Stimulated activated naive CD8-positive, alpha-beta T cell treated with anti-CD3 and anti-CD28 coated beads, Interleukin-15, Interleukin-2, amounts not matched to agents 100 ng/mL and 50 ng/mL, for 24 hours (primary cell): ENCODE results near the gene MMAB.
"Not testable (repeated sequence)": the region's sequence is repeated elsewhere in the genome, so short reads cannot be mapped to it uniquely, and the experiment has no call there.

Source experiments
- H3K27ac Mint-ChIP-seq: one replicate; pipeline ENCODE4 v1.8.0; 2021; ENCODE audit warnings: mild to moderate bottlenecking, mixed read lengths
- H3K27me3 Mint-ChIP-seq: one replicate; pipeline ENCODE4 v1.8.0; 2021; ENCODE audit warnings: mixed read lengths
- H3K36me3 Mint-ChIP-seq: one replicate; pipeline ENCODE4 v1.8.0; 2021; ENCODE audit warnings: low read depth, mixed read lengths
- H3K4me1 Mint-ChIP-seq: one replicate; pipeline ENCODE4 v1.8.0; 2021; ENCODE audit warnings: low read depth, mixed read lengths
- H3K4me3 Mint-ChIP-seq: one replicate; pipeline ENCODE4 v1.8.0; 2021; ENCODE audit warnings: mild to moderate bottlenecking, mixed read lengths
- H3K9me3 Mint-ChIP-seq: one replicate; pipeline ENCODE4 v1.8.0; 2021; ENCODE audit warnings: mixed read lengths

Gene MMAB

GRCh38 chr12:109608270-109608669 is 35.0 kb upstream of the MMAB start:
- Mint-ChIP-seq H3K4me3 (no peak overlapping the region), H3K27me3 (peaks cover 10% of the 10 kb centered on the region), H3K9me3 (no peaks in the 10 kb centered on the region), H3K4me1 (no peaks in the 10 kb centered on the region), H3K36me3 (no peaks in the 10 kb centered on the region), H3K27ac (no peak overlapping the region)

- Mint-ChIP-seq H3K4me3 (no peak overlapping the region), H3K36me3 (no peaks in the 10 kb centered on the region), H3K4me1 (no peaks in the 10 kb centered on the region), H3K27me3 (peaks cover 10% of the 10 kb centered on the region), H3K27ac (no peak overlapping the region), H3K9me3 (no peaks in the 10 kb centered on the region)
Measured at GRCh38 chr12:109607618-109608017, 34.3 kb upstream of the MMAB start.

GRCh38 chr12:109606320-109607028 is 33.2 kb upstream of the MMAB start:
- Mint-ChIP-seq H3K36me3 (no peaks in the 10 kb centered on the region), H3K4me3 (no peak overlapping the region), H3K27me3 (peaks cover 10% of the 10 kb centered on the region), H3K27ac (no peak overlapping the region), H3K9me3 (no peaks in the 10 kb centered on the region), H3K4me1 (no peaks in the 10 kb centered on the region)

- no peak overlapping the region for H3K27ac Mint-ChIP-seq
- no peaks in the 10 kb centered on the region for H3K9me3 Mint-ChIP-seq
- no peaks in the 10 kb centered on the region for H3K4me1 Mint-ChIP-seq
- H3K36me3 Mint-ChIP-seq, result no peaks in the 10 kb centered on the region
- no peak overlapping the region for H3K4me3 Mint-ChIP-seq
- peaks cover 10% of the 10 kb centered on the region for H3K27me3 Mint-ChIP-seq
Measured at GRCh38 chr12:109605599-109606228, 32.4 kb upstream of the MMAB start.

- Mint-ChIP-seq H3K36me3 (no peaks in the 10 kb centered on the region), H3K4me1 (no peaks in the 10 kb centered on the region), H3K4me3 (no peak overlapping the region), H3K9me3 (no peaks in the 10 kb centered on the region), H3K27ac (no peak overlapping the region), H3K27me3 (peaks cover 10% of the 10 kb centered on the region)
Measured at GRCh38 chr12:109605016-109605415, 31.7 kb upstream of the MMAB start.

GRCh38 chr12:109604132-109604585 is 30.9 kb upstream of the MMAB start:
- H3K36me3 Mint-ChIP-seq, result no peaks in the 10 kb centered on the region
- H3K4me1 Mint-ChIP-seq, result no peaks in the 10 kb centered on the region
- H3K27me3 Mint-ChIP-seq, result peaks cover 5% of the 10 kb centered on the region
- no peaks in the 10 kb centered on the region for H3K9me3 Mint-ChIP-seq
- H3K27ac Mint-ChIP-seq, result no peak overlapping the region
- no peak overlapping the region for H3K4me3 Mint-ChIP-seq

- H3K9me3 Mint-ChIP-seq, result not testable (repeated sequence)
Measured at GRCh38 chr12:109602132-109602531, 28.8 kb upstream of the MMAB start.

GRCh38 chr12:109601557-109601956 is 28.3 kb upstream of the MMAB start:
- Mint-ChIP-seq H3K36me3 (no peaks in the 10 kb centered on the region), H3K27me3 (peaks cover 5% of the 10 kb centered on the region), H3K27ac (no peak overlapping the region), H3K4me3 (no peak overlapping the region), H3K9me3 (no peaks in the 10 kb centered on the region), H3K4me1 (peaks cover 10% of the 10 kb centered on the region)

More at GRCh38 chr12:109602132-109602531, 28.8 kb upstream of the MMAB start:
- H3K27ac Mint-ChIP-seq, H3K27me3 Mint-ChIP-seq, H3K36me3 Mint-ChIP-seq, H3K4me3 Mint-ChIP-seq, H3K4me1 Mint-ChIP-seq: not testable (repeated sequence)

- Mint-ChIP-seq H3K4me1 (peaks cover 10% of the 10 kb centered on the region), H3K4me3 (no peak overlapping the region), H3K9me3 (no peaks in the 10 kb centered on the region), H3K27me3 (peaks cover 5% of the 10 kb centered on the region), H3K27ac (no peak overlapping the region), H3K36me3 (no peaks in the 10 kb centered on the region)
Measured at GRCh38 chr12:109600995-109601394, 27.7 kb upstream of the MMAB start.

- peaks cover 5% of the 10 kb centered on the region for H3K27me3 Mint-ChIP-seq
- no peaks in the 10 kb centered on the region for H3K36me3 Mint-ChIP-seq
- no peak overlapping the region for H3K4me3 Mint-ChIP-seq
- peaks cover 16% of the 10 kb centered on the region for H3K4me1 Mint-ChIP-seq
- no peak overlapping the region for H3K27ac Mint-ChIP-seq
- H3K9me3 Mint-ChIP-seq, result no peaks in the 10 kb centered on the region
Measured at GRCh38 chr12:109600481-109600880, 27.2 kb upstream of the MMAB start.

GRCh38 chr12:109599087-109599486 is 25.8 kb upstream of the MMAB start:
- Mint-ChIP-seq H3K36me3 (no peaks in the 10 kb centered on the region), H3K27ac (no peak overlapping the region), H3K27me3 (no peaks in the 10 kb centered on the region), H3K4me3 (no peak overlapping the region), H3K9me3 (no peaks in the 10 kb centered on the region), H3K4me1 (peaks cover 29% of the 10 kb centered on the region)

- no peak overlapping the region for H3K27ac Mint-ChIP-seq
- no peaks in the 10 kb centered on the region for H3K36me3 Mint-ChIP-seq
- H3K27me3 Mint-ChIP-seq, result no peaks in the 10 kb centered on the region
- peaks cover 29% of the 10 kb centered on the region for H3K4me1 Mint-ChIP-seq
- H3K4me3 Mint-ChIP-seq, result no peak overlapping the region
- no peaks in the 10 kb centered on the region for H3K9me3 Mint-ChIP-seq
Measured at GRCh38 chr12:109598428-109598854, 25.1 kb upstream of the MMAB start.

GRCh38 chr12:109597795-109598427 is 24.6 kb upstream of the MMAB start:
- Mint-ChIP-seq H3K4me3 (no peak overlapping the region), H3K36me3 (no peaks in the 10 kb centered on the region), H3K27me3 (no peaks in the 10 kb centered on the region), H3K9me3 (no peaks in the 10 kb centered on the region), H3K27ac (no peak overlapping the region), H3K4me1 (peaks cover 29% of the 10 kb centered on the region)

- Mint-ChIP-seq H3K9me3 (no peaks in the 10 kb centered on the region), H3K4me3 (no peak overlapping the region), H3K27me3 (no peaks in the 10 kb centered on the region), H3K27ac (no peak overlapping the region), H3K36me3 (no peaks in the 10 kb centered on the region), H3K4me1 (peaks cover 29% of the 10 kb centered on the region)
Measured at GRCh38 chr12:109597414-109597794, 24.1 kb upstream of the MMAB start.

- Mint-ChIP-seq H3K27me3 (no peaks in the 10 kb centered on the region), H3K4me1 (peaks cover 29% of the 10 kb centered on the region), H3K4me3 (no peak overlapping the region), H3K36me3 (no peaks in the 10 kb centered on the region), H3K9me3 (no peaks in the 10 kb centered on the region), H3K27ac (no peak overlapping the region)
Measured at GRCh38 chr12:109596418-109597244, 23.3 kb upstream of the MMAB start.
